Left hindlimb (tissue), 1 donor: Measurements from ENCODE around the gene CMTM6.
"Not testable (repeated sequence)": the region's sequence is repeated elsewhere in the genome, so short reads cannot be mapped to it uniquely, and the experiment has no call there.

Source experiments
- DNase-seq: peaks from one replicate; pipeline ENCODE4 v3.0.0-alpha.2; 2018

CMTM6 gene

GRCh38 chr3:32463415-32463814, 39.2 kb downstream of the CMTM6 start:
- not testable (repeated sequence) for DNase-seq

GRCh38 chr3:32462191-32462986, 40.3 kb downstream of the CMTM6 start:
- not testable (repeated sequence) for DNase-seq

GRCh38 chr3:32460817-32461496, 41.7 kb downstream of the CMTM6 start:
- DNase-seq = not testable (repeated sequence)

GRCh38 chr3:32460031-32460749, 42.5 kb downstream of the CMTM6 start:
- no peak for DNase-seq

GRCh38 chr3:32459450-32459849, 43.2 kb downstream of the CMTM6 start:
- no peak for DNase-seq

- DNase-seq = no peak
Measured at GRCh38 chr3:32457971-32458471, 44.6 kb downstream of the CMTM6 start.

- DNase-seq = no peak
Measured at GRCh38 chr3:32456429-32457130, 46.1 kb downstream of the CMTM6 start.

GRCh38 chr3:32455609-32456428, 46.8 kb downstream of the CMTM6 start:
- no peak for DNase-seq

GRCh38 chr3:32454731-32455608, 47.7 kb downstream of the CMTM6 start:
- no peak for DNase-seq

GRCh38 chr3:32454111-32454510, 48.5 kb downstream of the CMTM6 start:
- no peak for DNase-seq

- DNase-seq = no peak
Measured at GRCh38 chr3:32453346-32453745, 49.3 kb downstream of the CMTM6 start.

- no peak for DNase-seq
Measured at GRCh38 chr3:32452009-32452408, 50.6 kb downstream of the CMTM6 start.

- no peak for DNase-seq
Measured at GRCh38 chr3:32450992-32451659, 51.5 kb downstream of the CMTM6 start.

GRCh38 chr3:32450426-32450825, 52.2 kb downstream of the CMTM6 start:
- DNase-seq = no peak

- no peak for DNase-seq
Measured at GRCh38 chr3:32449691-32450090, 53.0 kb downstream of the CMTM6 start.

- DNase-seq = no peak
Measured at GRCh38 chr3:32448686-32449474, 53.8 kb downstream of the CMTM6 start.

GRCh38 chr3:32447865-32448400, 54.7 kb downstream of the CMTM6 start:
- DNase-seq = no peak

- DNase-seq = no peak
Measured at GRCh38 chr3:32443478-32443877, 59.2 kb downstream of the CMTM6 start.

GRCh38 chr3:32442766-32443165, 59.9 kb downstream of the CMTM6 start:
- no peak for DNase-seq
